Endothelial cell of umbilical vein (primary cell): ENCODE data around the gene F5. TPM values are rescaled to one million over a fixed set of nuclear protein-coding genes. Genes with fewer than 3 reads are reported as not detected.

Experiments used
- BruUV-seq: library from RNA; stranded (reverse); fragments of 400-500 nt; replicated peaks from 2 replicates; lab custom pipeline; 2021; lab: Mats Ljungman, UMichigan
- CTCF ChIA-PET: fragments of 300-600, 350-600 bp; sonication (Branson Sonifier 250); formaldehyde crosslinking; loops from one replicate; lab custom pipeline; 2021; ENCODE audit warnings: antibody characterized with exemption, inconsistent platforms; lab: Charles Lee
- POLR2A ChIA-PET: fragments of 300-600, 350-600 bp; sonication (Branson Sonifier 250); formaldehyde crosslinking; loops from one replicate; lab custom pipeline; 2021; ENCODE audit warnings: antibody characterized with exemption, inconsistent platforms; lab: Charles Lee
- DNase-seq: peaks from one replicate; pipeline ENCODE4 v3.0.0-alpha.2; 2011; ENCODE audit warnings: low read depth, low spot score
- FAIRE-seq: peaks from 2 replicates; lab custom pipeline; 2011; peaks lifted over from hg19 to GRCh38; lab: Jason Lieb, UNC
- H2AFZ ChIP-seq: 2 replicates; pipeline ENCODE4 v1.6.0; 2012; ENCODE audit warnings: low read depth, low read length, control low read depth, inconsistent platforms
- H3K27ac ChIP-seq: 2 replicates; pipeline ENCODE4 v1.5.1; 2011; ENCODE audit warnings: low read depth, mild to moderate bottlenecking, control low read depth, low read length, moderate library complexity; ENCODE audit not compliant: insufficient read depth
- H3K27me3 ChIP-seq, 2 experiments: 2 replicates each; pipeline versions ENCODE4 v1.6.0 to v1.6.1; 2011; ENCODE audit warnings: low read length in 2 of 2, mixed read lengths in 1 of 2; ENCODE audit not compliant: control insufficient read depth in 2 of 2, insufficient read depth in 2 of 2
- H3K36me3 ChIP-seq, 2 experiments: 2 replicates in 1 of 2; 3 replicates in 1 of 2; pipeline ENCODE4 v1.5.1; 2011; ENCODE audit warnings: low read length in 2 of 2, mild to moderate bottlenecking in 1 of 2, moderate library complexity in 1 of 2; ENCODE audit not compliant: control insufficient read depth in 2 of 2, insufficient read depth in 2 of 2; ENCODE audit errors: extremely low read depth in 1 of 2
- H3K4me1 ChIP-seq: 3 replicates; pipeline ENCODE4 v1.5.1; 2011; ENCODE audit warnings: mild to moderate bottlenecking, low read length; ENCODE audit not compliant: control insufficient read depth, insufficient read depth; ENCODE audit errors: extremely low read depth
- H3K4me2 ChIP-seq: 2 replicates; pipeline ENCODE4 v1.6.1; 2011; ENCODE audit warnings: low read length, control low read depth, mixed read lengths; ENCODE audit not compliant: insufficient read depth
- H3K4me3 ChIP-seq, 3 experiments: fragments of 200-600 bp in 1 of 3; sonication (generic), shearing (Covaris generic) in 1 of 3; replicated peaks in 1 of 3; 2 replicates each; pipeline ENCODE4 v1.5.1; 2011 to 2016; ENCODE audit warnings: control low read depth in 3 of 3, low read length in 3 of 3, mild to moderate bottlenecking in 2 of 3, inconsistent platforms in 1 of 3, low read depth in 1 of 3, moderate library complexity in 1 of 3; ENCODE audit not compliant: insufficient read depth in 1 of 3
- H3K79me2 ChIP-seq: 2 replicates; pipeline ENCODE4 v1.6.0; 2012; ENCODE audit warnings: low read length, inconsistent platforms; ENCODE audit not compliant: control insufficient read depth, insufficient read depth
- H3K9ac ChIP-seq: replicated peaks from 2 replicates; pipeline ENCODE3; 2011; ENCODE audit warnings: low read length, control low read depth; ENCODE audit not compliant: insufficient read depth; ENCODE audit errors: extremely low read depth
- H3K9me1 ChIP-seq: replicated peaks from 3 replicates; pipeline ENCODE4 v1.6.0; 2011; ENCODE audit warnings: mild to moderate bottlenecking, low read length; ENCODE audit not compliant: control insufficient read depth, insufficient read depth; ENCODE audit errors: extremely low read depth
- H3K9me3 ChIP-seq: replicated peaks from 2 replicates; pipeline ENCODE4 v1.5.1; 2012; ENCODE audit warnings: low read length, inconsistent platforms; ENCODE audit not compliant: control insufficient read depth, insufficient read depth
- H4K20me1 ChIP-seq: replicated peaks from 2 replicates; pipeline ENCODE3; 2011; ENCODE audit warnings: mild to moderate bottlenecking, low read length; ENCODE audit not compliant: control insufficient read depth, insufficient read depth; ENCODE audit errors: extremely low read depth
- CTCF ChIP-seq, 2 donors: IDR thresholded peaks; 1 replicate in 1 of 2; 2 replicates in 1 of 2; pipeline ENCODE4 v1.5.1; 2011; ENCODE audit warnings: low read length in 2 of 2, mild to moderate bottlenecking in 2 of 2, moderate library complexity in 2 of 2, control low read depth in 1 of 2, inconsistent platforms in 1 of 2, low read depth in 1 of 2; ENCODE audit not compliant: insufficient read depth in 1 of 2; ENCODE audit errors: extremely low read depth in 1 of 2
- EZH2 ChIP-seq: IDR thresholded peaks from 2 replicates; pipeline ENCODE4 v1.6.1; 2012; ENCODE audit warnings: borderline replicate concordance, low read depth, mild to moderate bottlenecking, moderate library complexity, low read length, inconsistent platforms; ENCODE audit not compliant: severe bottlenecking
- FOS ChIP-seq: IDR thresholded peaks from 2 replicates; pipeline ENCODE4 v1.6.1; 2011; ENCODE audit warnings: mild to moderate bottlenecking, low read length, moderate library complexity, borderline replicate concordance; ENCODE audit not compliant: insufficient read depth
- GATA2 ChIP-seq: IDR thresholded peaks from 2 replicates; pipeline ENCODE4 v1.7.0; 2011; ENCODE audit warnings: low read depth, mild to moderate bottlenecking, moderate library complexity, mixed read lengths, low read length; ENCODE audit not compliant: insufficient read length, insufficient read depth
- JUN ChIP-seq: IDR thresholded peaks from 2 replicates; pipeline ENCODE4 v1.6.1; 2011; ENCODE audit warnings: borderline replicate concordance, low read depth; ENCODE audit not compliant: insufficient read length, insufficient read depth
- MAX ChIP-seq: IDR thresholded peaks from 2 replicates; pipeline ENCODE4 v1.6.1; 2011; ENCODE audit not compliant: insufficient read depth, insufficient read length
- MYC ChIP-seq: IDR thresholded peaks from one replicate; pipeline ENCODE4 v1.6.1; 2011; ENCODE audit warnings: mild to moderate bottlenecking, low read depth, low read length
- POLR2A ChIP-seq: IDR thresholded peaks from 2 replicates; pipeline ENCODE4 v1.6.1; 2012; ENCODE audit warnings: low read depth, mild to moderate bottlenecking, control low read depth, low read length
- POLR2AphosphoS5 ChIP-seq: IDR thresholded peaks from 2 replicates; pipeline ENCODE4 v1.6.1; 2012; ENCODE audit warnings: low read depth, mild to moderate bottlenecking, control low read depth, low read length, moderate library complexity; ENCODE audit not compliant: insufficient read depth
- dilution Hi-C: fragments of 300-500 bp; cut with MboI; formaldehyde crosslinking; loops from one replicate; pipeline ENCODE4 v1.15.0; 2019; ENCODE audit warnings: low sequenced_read_pairs; ENCODE audit not compliant: extremely low pct_ligation_motif_present
- intact Hi-C: fragments of 100-400 bp; cut with micrococcal nuclease; formaldehyde crosslinking; loops from one replicate; pipeline ENCODE4 v1.10.0; 2022
- polyA plus RNA-seq, 4 experiments: library from polyadenylated mRNA; depleted of rRNA in 3 of 4; stranded (reverse) in 3 of 4; unstranded in 1 of 4; fragments of >200 nt; gene quantifications; 2 replicates each; pipeline versions ENCODE4 v1.2.1 to v1.2.3, GENCODE V29; 2011 to 2012; ENCODE audit warnings: missing spikeins in 1 of 4
- total RNA-seq: library from RNA; stranded (reverse); gene quantifications from 2 replicates; pipeline ENCODE4 v1.2.3, GENCODE V29; 2021

F5 gene
- total and polyA plus RNA-seq, 2 donors (not counting 3 experiments of a cell fraction or from before 2014, with no cell fraction given) = not detected

GRCh38 chr1:169527451-169528214 is 58.6 kb downstream of the F5 start:
- no peak overlapping the region for H3K4me3 ChIP-seq
- no TSS peak for BruUV-seq
- intact Hi-C loops = no loop called here
- no peak overlapping the region for H3K9ac ChIP-seq
- no peaks in the 10 kb centered on the region for H3K79me2 ChIP-seq
- no peaks in the 10 kb centered on the region for H4K20me1 ChIP-seq
- POLR2A ChIA-PET = no interaction called here
- DNase-seq (no peak), FAIRE-seq (no peak)
- H3K36me3 ChIP-seq = no peaks in the 10 kb centered on the region
- dilution Hi-C loops = no loop called here
- H3K4me1 ChIP-seq = no peaks in the 10 kb centered on the region
- H3K27ac ChIP-seq = no peak overlapping the region
- H3K9me3 ChIP-seq = no peaks in the 10 kb centered on the region
- no peak overlapping the region for H3K4me2 ChIP-seq
- CTCF ChIA-PET = no interaction called here
- no peaks in the 10 kb centered on the region for H3K27me3 ChIP-seq
- H2AFZ ChIP-seq = no peak overlapping the region
- no peak for TF ChIP-seq FOS
- no peak for TF ChIP-seq EZH2
- no peak for TF ChIP-seq POLR2A
- TF ChIP-seq MAX = no peak
- TF ChIP-seq MYC = no peak
- TF ChIP-seq CTCF (IDR thresholded peaks at IDR 0.05; ENCODE audit: extremely low read depth in 1 of 2, insufficient read depth in 1 of 2, low read depth in 1 of 2, low read length in 2 of 2) = no peak
- TF ChIP-seq JUN = no peak
- no peak for TF ChIP-seq GATA2
- TF ChIP-seq POLR2AphosphoS5 = no peak
- H3K9me1 ChIP-seq = no peaks in the 10 kb centered on the region
